HG02588 (cell line): ENCODE measurements around the gene SLC22A5.

Experiments
- ATAC-seq: cut with Tn5 transposase; IDR thresholded peaks from one replicate; pipeline ENCODE4 v1.9.1; 2021; ENCODE audit warnings: mild to moderate bottlenecking, moderate library complexity; ENCODE audit not compliant: unreplicated experiment

The SLC22A5 gene

GRCh38 chr5:132369474-132370180, at the start of gene SLC22A5:
TSS of gene SLC22A5 (plus strand) at chr5:132369710. CDS start at chr5:132369973, 263 bp downstream.
- peak; percentile 94 for ATAC-seq

- ATAC-seq, result no peak
These were observed 49.5 kb upstream of the SLC22A5 start for GRCh38 chr5:132319975-132320374.

DNA sequence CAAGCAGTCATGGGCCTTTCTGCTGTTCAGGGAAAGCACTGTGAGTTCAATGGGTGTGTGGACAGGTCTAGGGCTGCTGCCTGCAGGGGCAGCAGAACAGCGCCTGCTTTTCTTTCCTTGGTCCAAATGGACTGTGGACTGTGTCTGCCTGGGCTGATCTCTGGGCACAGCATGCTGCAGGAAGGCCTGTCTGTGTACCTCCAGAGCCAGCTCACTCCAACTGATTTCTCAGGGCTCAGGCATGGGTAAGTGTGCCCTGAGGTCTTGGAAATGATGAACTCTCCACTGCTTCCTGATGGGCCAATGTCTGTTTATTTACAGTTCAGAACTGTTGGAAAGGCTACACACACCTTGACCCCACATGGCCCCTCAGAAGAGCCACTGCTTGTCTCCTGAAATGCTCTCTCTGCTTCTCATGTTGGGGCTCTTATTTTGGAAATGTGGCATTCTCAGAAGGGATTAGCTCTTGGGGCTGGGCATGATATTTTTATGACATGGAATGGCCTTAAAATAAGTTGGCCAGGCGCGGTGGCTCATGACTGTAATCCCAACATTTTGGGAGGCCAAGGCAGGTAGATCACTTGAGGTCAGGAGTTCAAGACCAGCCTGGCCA, 48.3 kb upstream of the SLC22A5 start:
- ATAC-seq, result no peak

DNA sequence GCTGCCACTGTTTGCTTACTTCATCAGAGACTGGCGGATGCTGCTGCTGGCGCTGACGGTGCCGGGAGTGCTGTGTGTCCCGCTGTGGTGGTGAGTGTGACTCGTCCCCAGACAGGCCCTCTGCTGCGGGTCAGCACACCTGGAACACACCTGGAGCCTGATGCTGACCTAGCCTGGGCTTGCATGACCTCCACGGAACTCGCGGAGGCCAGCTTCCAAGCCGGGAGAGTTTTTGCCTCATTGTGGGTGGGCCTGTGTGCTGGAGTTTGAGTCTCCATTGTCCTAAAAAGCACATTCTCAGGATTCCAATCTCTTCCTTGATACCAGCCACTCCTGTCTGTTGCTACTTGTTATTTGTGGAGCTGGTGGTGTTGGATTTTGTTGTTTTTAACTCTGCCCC, 47.2 kb upstream of the SLC22A5 start:
- no peak for ATAC-seq

- ATAC-seq, result no peak
These were observed 46.3 kb upstream of the SLC22A5 start for GRCh38 chr5:132323202-132323601.

GRCh38 chr5:132325691-132326090, 43.8 kb upstream of the SLC22A5 start:
- no peak for ATAC-seq

DNA sequence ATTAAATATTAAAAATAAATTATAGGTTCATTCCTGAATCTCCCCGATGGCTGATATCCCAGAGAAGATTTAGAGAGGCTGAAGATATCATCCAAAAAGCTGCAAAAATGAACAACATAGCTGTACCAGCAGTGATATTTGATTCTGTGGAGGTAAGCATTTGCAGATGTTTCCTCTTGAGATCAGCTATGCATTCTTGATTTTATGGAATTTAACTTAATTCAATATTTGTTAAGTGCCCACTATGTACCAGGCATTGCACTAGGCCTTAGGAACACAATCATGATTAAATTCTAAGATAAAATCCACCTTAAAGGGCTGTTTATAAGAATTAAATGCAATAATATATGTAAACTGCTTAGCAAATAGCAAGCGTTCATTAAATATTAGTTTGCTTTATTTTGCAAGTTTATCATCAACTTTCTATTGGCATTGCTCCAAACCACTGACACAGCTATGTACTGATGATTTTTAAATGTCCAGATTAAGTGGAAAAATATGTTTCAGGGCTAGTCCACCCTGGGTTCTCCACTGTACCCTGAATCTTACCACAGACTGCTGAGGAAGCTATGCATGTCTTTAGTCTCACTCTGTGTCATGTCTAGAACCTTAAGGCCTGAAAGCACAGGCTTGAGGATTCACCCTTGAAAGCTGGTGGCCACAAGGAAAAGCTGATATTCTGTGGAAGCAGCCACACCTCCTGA, 42.1 kb upstream of the SLC22A5 start:
- no peak for ATAC-seq

DNA sequence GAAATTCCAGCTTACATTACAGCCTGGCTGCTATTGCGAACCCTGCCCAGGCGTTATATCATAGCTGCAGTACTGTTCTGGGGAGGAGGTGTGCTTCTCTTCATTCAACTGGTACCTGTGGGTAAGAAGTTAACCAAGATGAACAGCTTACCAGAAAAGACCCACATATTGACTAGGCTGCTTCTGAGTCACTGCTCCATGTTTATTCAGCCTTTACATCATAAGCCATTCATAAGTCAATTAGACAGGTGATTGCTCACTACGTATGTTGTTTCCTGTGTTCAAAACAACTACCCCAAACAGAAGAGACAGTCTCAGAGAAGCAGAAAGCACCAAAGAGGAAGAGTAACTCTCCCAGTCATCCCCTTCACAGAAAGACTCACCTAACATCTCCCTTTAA, 34.7 kb upstream of the SLC22A5 start:
- no peak for ATAC-seq

- no peak for ATAC-seq
These were observed 34.1 kb upstream of the SLC22A5 start for GRCh38 chr5:132335402-132335801.

- ATAC-seq, result no peak
These were observed 30.0 kb upstream of the SLC22A5 start for GRCh38 chr5:132339502-132339901.

DNA sequence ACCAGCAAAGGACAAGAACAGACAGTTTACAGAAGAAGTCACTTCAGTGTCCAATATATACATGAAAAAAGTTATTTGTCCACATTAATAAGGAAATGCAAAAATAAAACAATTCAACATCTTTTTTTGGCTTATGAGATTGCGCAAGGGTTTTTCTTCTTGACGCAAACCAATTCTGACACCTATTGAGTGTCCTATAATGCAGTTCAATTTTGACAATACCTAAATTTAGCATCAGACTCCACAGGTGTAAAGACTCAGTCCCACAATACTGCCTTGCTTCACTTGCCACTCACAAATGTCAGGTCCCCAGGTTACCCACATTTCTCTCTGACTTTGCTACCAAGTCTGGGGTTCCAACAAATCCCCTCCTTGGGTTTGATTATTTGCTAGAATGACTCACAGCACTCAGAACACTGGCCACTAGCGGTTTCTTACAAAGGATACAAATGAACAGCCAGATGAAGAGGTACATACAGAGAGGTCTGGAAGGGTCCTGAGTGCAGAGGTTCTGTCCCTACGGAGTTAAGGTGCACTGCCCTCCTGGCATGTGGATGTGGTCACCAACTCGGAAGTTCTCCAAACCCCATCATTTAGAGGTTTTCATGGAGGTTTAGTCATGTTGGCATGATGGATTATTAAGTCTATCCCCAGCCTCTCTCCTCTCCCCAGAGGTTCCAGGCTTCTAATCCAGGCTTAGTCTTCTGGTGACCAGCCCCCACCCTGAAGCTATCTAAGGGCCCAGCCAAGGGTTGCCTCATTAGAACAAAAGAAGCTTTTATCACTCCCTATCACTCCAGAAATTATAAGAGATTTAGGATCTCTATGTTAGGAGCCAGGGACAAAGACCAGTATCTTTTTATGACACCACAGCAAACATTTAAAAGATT, 27.0 kb upstream of the SLC22A5 start:
- ATAC-seq, result no peak

GRCh38 chr5:132344775-132345514, 24.6 kb upstream of the SLC22A5 start:
- no peak for ATAC-seq

GRCh38 chr5:132353486-132353995, 16.0 kb upstream of the SLC22A5 start:
- ATAC-seq, result no peak

GRCh38 chr5:132354381-132355139, 14.9 kb upstream of the SLC22A5 start:
- no peak for ATAC-seq

DNA sequence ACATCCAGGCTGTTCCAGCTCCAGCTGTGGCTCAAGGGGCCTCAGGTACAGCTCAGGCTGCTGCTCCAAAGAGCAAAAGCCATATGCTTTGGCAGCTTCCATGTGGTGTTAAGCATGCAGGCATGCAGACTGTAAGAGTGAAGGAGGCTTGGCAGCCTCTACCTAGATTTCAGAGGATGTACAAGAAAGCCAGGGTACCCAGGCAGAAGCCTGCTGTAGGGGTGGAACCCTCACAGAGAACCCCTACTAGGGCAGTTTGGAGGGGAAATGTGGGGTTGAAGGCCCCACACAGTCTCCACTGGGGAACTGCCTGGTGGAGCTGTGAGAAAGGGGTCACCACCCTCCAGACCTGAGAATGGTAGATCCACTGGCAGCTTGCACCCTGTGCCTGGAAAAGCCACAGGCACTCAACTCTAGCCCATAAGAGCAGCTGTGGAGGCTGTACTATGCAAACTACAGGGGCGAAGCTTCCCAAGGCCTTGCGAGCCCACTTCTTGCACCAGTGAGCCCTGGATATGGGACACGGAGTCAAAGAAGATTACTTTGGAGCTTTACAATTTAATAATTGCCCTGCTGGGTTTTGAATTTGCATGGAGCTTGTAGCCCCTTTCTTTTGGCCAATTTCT, 14.3 kb upstream of the SLC22A5 start:
- ATAC-seq, result no peak

DNA sequence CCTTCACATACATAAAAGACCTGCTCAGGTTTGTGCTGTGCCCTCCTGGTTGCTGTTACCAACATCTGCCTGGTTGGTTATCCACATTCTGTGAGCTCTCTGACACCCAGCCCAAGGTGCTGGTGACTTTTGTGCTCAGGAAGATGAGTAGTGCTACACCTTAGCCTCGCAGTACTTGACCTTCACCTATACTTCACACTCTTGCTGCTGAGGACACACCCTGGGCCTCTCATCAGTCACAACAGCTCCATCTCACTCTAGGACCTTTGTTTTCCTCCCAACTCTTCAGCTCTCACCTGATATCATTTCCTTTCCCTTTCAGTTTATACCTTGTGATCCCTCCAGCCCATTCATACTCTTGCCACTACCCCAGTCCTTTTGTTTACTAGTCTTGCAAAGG, 10.7 kb upstream of the SLC22A5 start:
- ATAC-seq, result no peak

- no peak for ATAC-seq
These were observed 7.4 kb upstream of the SLC22A5 start for GRCh38 chr5:132362086-132362485.

DNA sequence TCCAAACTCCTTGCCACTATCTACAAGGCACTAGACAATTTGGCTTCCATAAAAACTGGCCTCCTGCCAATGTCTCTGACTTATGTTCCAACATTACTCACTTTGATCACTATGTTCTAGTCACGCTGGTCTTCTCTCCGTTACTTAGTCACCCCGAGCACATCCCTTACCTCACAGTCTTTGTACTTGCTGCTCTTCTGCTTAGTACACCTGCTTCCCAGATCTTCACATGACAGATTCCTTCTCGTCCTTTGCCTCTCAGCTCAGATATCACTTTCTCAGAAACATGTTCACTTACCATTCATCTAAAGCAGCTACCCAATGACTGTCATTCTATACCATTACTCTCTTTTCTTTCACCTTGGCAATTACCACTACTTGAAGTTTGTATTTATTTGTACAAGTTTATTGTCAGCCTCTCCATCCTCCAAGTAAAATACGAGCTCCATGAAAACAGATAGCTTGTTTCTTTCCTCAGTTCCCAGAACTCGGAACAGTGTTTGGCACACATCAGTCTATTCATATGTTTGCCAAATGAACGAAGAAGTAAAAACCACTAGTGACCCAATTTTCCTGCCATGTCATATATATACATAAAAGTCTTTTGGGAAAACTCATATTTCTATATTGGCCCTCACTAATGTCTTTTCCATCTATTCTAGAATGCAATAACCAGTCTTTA, 5.9 kb upstream of the SLC22A5 start:
- no peak for ATAC-seq
